A549 (cell line): Measurements from ENCODE around the gene MPND. TPM values are rescaled to one million over a fixed set of nuclear protein-coding genes. Genes with fewer than 3 reads are reported as not detected.

Source experiments
- ATAC-seq, 2 experiments: fragments of 200-7000 bp in 1 of 2; fragments of >200 bp in 1 of 2; cut with Nextera tagmentation in 1 of 2; cut with Tn5 transposase in 1 of 2; 3 replicates each; pipeline versions ENCODE4 v1.8.0 to v1.9.1; 2018 to 2020; ENCODE audit warnings: mild to moderate bottlenecking in 1 of 2, moderate library complexity in 1 of 2
- CTCF ChIA-PET: fragments of 300-600 bp; sonication (Branson Sonifier 250); formaldehyde crosslinking; extraction: SDS; loops from one replicate; lab custom pipeline; 2021; ENCODE audit warnings: antibody characterized with exemption, inconsistent platforms; lab: Yijun Ruan, JAX
- POLR2A ChIA-PET: fragments of 350-600 bp; formaldehyde crosslinking; extraction: SDS; loops from one replicate; lab custom pipeline; 2021; ENCODE audit warnings: antibody characterized with exemption, inconsistent platforms; lab: Yijun Ruan, JAX
- DNase-seq, 2 experiments: peaks; one replicate each; pipeline versions ENCODE4 v3.0.0 to v3.0.0-alpha.2; 2011 to 2016; ENCODE audit warnings: low read depth in 1 of 2, low spot score in 1 of 2
- FAIRE-seq: peaks from 2 replicates; lab custom pipeline; 2011; peaks lifted over from hg19 to GRCh38; lab: Jason Lieb, UNC
- H3K27ac ChIP-seq, 2 experiments: fragments of >200 bp; sonication (Bioruptor Twin); formaldehyde crosslinking; 3 replicates each; pipeline ENCODE4 v1.5.1; 2016 to 2017
- H3K4me1 ChIP-seq: fragments of >200 bp; sonication (Bioruptor Twin); formaldehyde crosslinking; 3 replicates; pipeline ENCODE4 v1.6.1; 2016
- H3K4me2 ChIP-seq: fragments of >200 bp; sonication (Bioruptor Twin); formaldehyde crosslinking; 3 replicates; pipeline ENCODE4 v1.6.1; 2016
- H3K4me3 ChIP-seq: fragments of >200 bp; sonication (Bioruptor Twin); formaldehyde crosslinking; 3 replicates; pipeline ENCODE4 v1.5.1; 2016
- H3K9me3 ChIP-seq: fragments of >200 bp; sonication (Bioruptor Twin); formaldehyde crosslinking; 3 replicates; pipeline ENCODE4 v1.6.1; 2016
- ATOH8 ChIP-seq: fragments of 250-450 bp; sonication (Bioruptor Pico); IDR thresholded peaks from 2 replicates; pipeline ENCODE4 v1.5.0; 2020; ENCODE audit warnings: low read depth, mild to moderate bottlenecking, moderate library complexity
- BCL3 ChIP-seq: fragments of >200 bp; sonication (Bioruptor Twin); formaldehyde crosslinking; IDR thresholded peaks from 3 replicates; pipeline ENCODE4 v1.6.1; 2016
- CBX8 ChIP-seq: fragments of 200-600 bp; sonication (generic); IDR thresholded peaks from 2 replicates; pipeline ENCODE4 v1.6.1; 2016
- CTCF ChIP-seq: fragments of >200 bp; sonication (Bioruptor Twin); formaldehyde crosslinking; IDR thresholded peaks from 3 replicates; pipeline ENCODE4 v1.5.1; 2016
- E2F6 ChIP-seq: IDR thresholded peaks from 2 replicates; pipeline ENCODE4 v1.6.1; 2012; ENCODE audit warnings: low read depth, borderline replicate concordance
- EHF ChIP-seq: fragments of 250-450 bp; sonication (Bioruptor Pico); IDR thresholded peaks from 2 replicates; pipeline ENCODE4 v1.5.0; 2020; ENCODE audit warnings: mild to moderate bottlenecking
- FOSB ChIP-seq: fragments of 250-450 bp; sonication (Bioruptor Pico); IDR thresholded peaks from 2 replicates; pipeline ENCODE4 v1.5.0; 2020; ENCODE audit warnings: mild to moderate bottlenecking, moderate library complexity
- FOSL2 ChIP-seq, 2 experiments: fragments of 450-650 bp in 1 of 2; fragments of >200 bp in 1 of 2; sonication (Bioruptor Twin) in 1 of 2; formaldehyde crosslinking; IDR thresholded peaks; 2 replicates each; pipeline versions ENCODE4 v1.5.0 to v1.6.1; 2016 to 2020; ENCODE audit warnings: mild to moderate bottlenecking in 1 of 2, moderate library complexity in 1 of 2
- GATA3 ChIP-seq: IDR thresholded peaks from 2 replicates; pipeline ENCODE4 v1.6.1; 2012; ENCODE audit warnings: borderline replicate concordance
- HDAC2 ChIP-seq: fragments of 200-600 bp; sonication (generic); IDR thresholded peaks from 2 replicates; pipeline ENCODE4 v1.6.1; 2016
- HOXB13 ChIP-seq: fragments of 250-450 bp; sonication (Bioruptor Pico); IDR thresholded peaks from 2 replicates; pipeline ENCODE4 v1.5.0; 2020; ENCODE audit warnings: low read depth, mild to moderate bottlenecking, moderate library complexity
- HOXB5 ChIP-seq: fragments of 250-450 bp; sonication (Bioruptor Pico); IDR thresholded peaks from 2 replicates; pipeline ENCODE4 v1.5.0; 2020; ENCODE audit warnings: mild to moderate bottlenecking, moderate library complexity
- JUN ChIP-seq, 2 experiments: fragments of >200 bp; sonication (Bioruptor Twin); formaldehyde crosslinking; IDR thresholded peaks; 2 replicates in 1 of 2; 3 replicates in 1 of 2; pipeline ENCODE4 v1.6.1; 2016 to 2017
- JUNB ChIP-seq: fragments of >200 bp; sonication (Bioruptor Twin); formaldehyde crosslinking; IDR thresholded peaks from 2 replicates; pipeline ENCODE4 v1.6.1; 2016
- KDM1A ChIP-seq: fragments of 200-600 bp; sonication (generic); IDR thresholded peaks from 2 replicates; pipeline ENCODE4 v1.6.1; 2016; ENCODE audit warnings: low read depth, mild to moderate bottlenecking
- MAFK ChIP-seq: fragments of 450-650 bp; IDR thresholded peaks from 2 replicates; pipeline ENCODE4 v1.6.1; 2014; ENCODE audit not compliant: partially characterized antibody
- MAX ChIP-seq: IDR thresholded peaks from 2 replicates; pipeline ENCODE4 v1.6.1; 2012
- MAZ ChIP-seq: fragments of 150-350 bp; IDR thresholded peaks from 2 replicates; pipeline ENCODE4 v1.6.1; 2014; ENCODE audit warnings: antibody characterized with exemption, low read depth, low read length, borderline replicate concordance
- MYC ChIP-seq: IDR thresholded peaks from 2 replicates; pipeline ENCODE4 v1.6.1; 2012; ENCODE audit warnings: mild to moderate bottlenecking, inconsistent platforms, low read length, improper control_type of control experiment, borderline replicate concordance
- NFE2L2 ChIP-seq: fragments of 150-350 bp; conservative IDR thresholded peaks from 2 replicates; pipeline ENCODE4 v1.6.1; 2014; ENCODE audit warnings: low read length
- NPAS2 ChIP-seq: fragments of 250-450 bp; sonication (Bioruptor Pico); IDR thresholded peaks from 2 replicates; pipeline ENCODE4 v1.8.0; 2022; ENCODE audit warnings: mild to moderate bottlenecking, moderate library complexity, borderline replicate concordance
- RARB ChIP-seq: fragments of 250-450 bp; sonication (Bioruptor Pico); IDR thresholded peaks from 2 replicates; pipeline ENCODE4 v1.8.0; 2021; ENCODE audit warnings: mild to moderate bottlenecking, moderate library complexity
- RCOR1 ChIP-seq: fragments of 150-350 bp; IDR thresholded peaks from 2 replicates; pipeline ENCODE4 v1.6.1; 2014; ENCODE audit warnings: antibody characterized with exemption, low read length, low read depth
- RFX5 ChIP-seq: fragments of 450-650 bp; IDR thresholded peaks from 2 replicates; pipeline ENCODE4 v1.7.1; 2014; ENCODE audit warnings: antibody characterized with exemption, mild to moderate bottlenecking, moderate library complexity
- TP53 ChIP-seq: fragments of 250-450 bp; sonication (Bioruptor Pico); IDR thresholded peaks from 2 replicates; pipeline ENCODE4 v1.5.0; 2021; ENCODE audit warnings: mild to moderate bottlenecking, moderate library complexity
- ZFP36 ChIP-seq: fragments of 450-650 bp; IDR thresholded peaks from 2 replicates; pipeline ENCODE4 v1.6.1; 2014; ENCODE audit warnings: borderline replicate concordance; ENCODE audit not compliant: partially characterized antibody
- ZNF302 ChIP-seq: fragments of 250-450 bp; sonication (Bioruptor Pico); IDR thresholded peaks from 2 replicates; pipeline ENCODE4 v1.9.0; 2021; ENCODE audit warnings: inconsistent platforms, mild to moderate bottlenecking, moderate library complexity
- ZSCAN20 ChIP-seq: fragments of 250-450 bp; sonication (Bioruptor Pico); IDR thresholded peaks from 2 replicates; pipeline ENCODE4 v1.8.0; 2022; ENCODE audit warnings: mild to moderate bottlenecking, moderate library complexity
- WGBS: methylation state at CpG from one replicate; pipeline ENCODE4 v1.1.6; 2017; ENCODE audit errors: missing lambda C conversion rate; 5-methylcytosine and 5-hydroxymethylcytosine counted together
- polyA plus RNA-seq, 4 experiments: library from polyadenylated mRNA; depleted of rRNA in 3 of 4; stranded (reverse); fragments of >200 nt; fragmentation: RNase III in 1 of 4; extraction: RNeasy Plus Mini Kit Qiagen cat#74134 plus additional on column Dnase treatment in 1 of 4; gene quantifications; 2 replicates in 3 of 4; 3 replicates in 1 of 4; pipeline ENCODE4 v1.2.3, GENCODE V29; 2011 to 2017

The MPND gene
- polyA plus RNA-seq, 2 of the 4 experiments (the other 2 are of a cell fraction), result 3.5 to 14.5 TPM

GRCh38 chr19:4373601-4374497 lies 30.5 kb downstream of the MPND start (continued):
- no peak for TF ChIP-seq KDM1A
- no peak for TF ChIP-seq RARB
- TF ChIP-seq HDAC2, result no peak

GRCh38 chr19:4374498-4375163 lies 31.3 kb downstream of the MPND start:
- FAIRE-seq (no peak), DNase-seq (peak; percentile 52 to 85), ATAC-seq (peak; percentile 76 to 84)
- Histone ChIP-seq H3K9me3 (no peaks in the 10 kb centered on the region), H3K27ac (peak overlapping the region; percentile 99), H3K4me2 (peak overlapping the region; percentile 86), H3K4me3 (no peak overlapping the region), H3K4me1 (peaks cover 61% of the 10 kb centered on the region)
- TF ChIP-seq NPAS2 (CRISPR knock-in tag) (peak; percentile 13; the same call in 1 of the 2 replicates), CTCF (0 out of 3 replicates have a peak, but pooled peaks have one; percentile 4), EHF (peak; percentile 69; the same call in 1 of the 2 replicates), HOXB13 (CRISPR knock-in tag) (peak; percentile 54), ZFP36 (no peak), MAZ (no peak), FOSB (CRISPR knock-in tag) (no peak), TP53 (CRISPR knock-in tag) (peak; percentile 81; the same call in 1 of the 2 replicates), ZNF302 (0 out of 2 replicates have a peak, but pooled peaks have one; percentile 12), BCL3 (no peak), FOSL2 (IDR thresholded peaks at IDR 0.05) (peak; percentile 73; the same call in 1 of the 2 replicates), FOSL2 (CRISPR knock-in tag; IDR thresholded peaks at IDR 0.05) (peak; percentile 97), E2F6 (peak; percentile 72), MAX (peak; percentile 96), NFE2L2 (peak; percentile 93), JUNB (peak; percentile 47), MAFK (peak; percentile 98), RARB (0 out of 2 replicates have a peak, but pooled peaks have one; percentile 28), RFX5 (no peak), RCOR1 (no peak), GATA3 (peak; percentile 61), MYC (peak; percentile 82; the same call in 1 of the 2 replicates), CBX8 (no peak), ATOH8 (peak; percentile 89), ZSCAN20 (CRISPR knock-in tag) (no peak), JUN (IDR thresholded peaks at IDR 0.05) (peak; percentile 32 to 69; a peak in 2 of 5 replicates), HOXB5 (CRISPR knock-in tag) (peak; percentile 86; the same call in 1 of the 2 replicates)
- 18% methylated on average over 9 of the region's 27 CpGs for WGBS
- ChIA-PET POLR2A (interaction anchor here (0.6 to 0.9 kb wide), 4 partner anchors 24 to 989 kb away, joined by 3 to 4 read pairs (median 3); partner anchors contain the start of genes CHAF1A and SH3GL1), CTCF (interaction anchor here (0.8 to 4.9 kb wide), 9 partner anchors 9 to 105 kb away, joined by 3 to 45 read pairs (median 7); partner anchors contain the start of genes CHAF1A, MPND and SH3GL1)
